Osteoblast (primary cell): Measurements from ENCODE around the gene RYR3. TPM values are rescaled to one million over a fixed set of nuclear protein-coding genes. Genes with fewer than 3 reads are reported as not detected.

ENCODE experiments used
- DNase-seq: peaks from one replicate; pipeline ENCODE4 v3.0.0; 2011; ENCODE audit warnings: low spot score, mixed read lengths; ENCODE audit not compliant: insufficient read length; ENCODE audit errors: missing footprints
- H2AFZ ChIP-seq: 2 replicates; pipeline ENCODE4 v1.6.0; 2011; ENCODE audit warnings: mild to moderate bottlenecking, low read length
- H3K27ac ChIP-seq: 2 replicates; pipeline ENCODE4 v1.5.1; 2011; ENCODE audit warnings: mild to moderate bottlenecking, low read depth, low read length, moderate library complexity
- H3K27me3 ChIP-seq: 2 replicates; pipeline ENCODE4 v1.6.0; 2012; ENCODE audit warnings: mild to moderate bottlenecking, control low read depth, inconsistent platforms, low read length, moderate library complexity; ENCODE audit not compliant: insufficient read depth
- H3K36me3 ChIP-seq: 2 replicates; pipeline ENCODE4 v1.5.1; 2011; ENCODE audit warnings: mild to moderate bottlenecking, low read length, control low read depth, moderate library complexity; ENCODE audit not compliant: insufficient read depth
- H3K4me1 ChIP-seq: 2 replicates; pipeline ENCODE4 v1.5.1; 2011; ENCODE audit warnings: mild to moderate bottlenecking, low read length, control low read depth, moderate library complexity; ENCODE audit not compliant: insufficient read depth
- H3K4me2 ChIP-seq: 2 replicates; pipeline ENCODE4 v1.6.0; 2011; ENCODE audit warnings: mild to moderate bottlenecking, low read length; ENCODE audit not compliant: insufficient read depth
- H3K4me3 ChIP-seq: fragments of 200-600 bp; sonication (generic); 3 replicates; pipeline ENCODE4 v1.5.1; 2012; ENCODE audit warnings: mild to moderate bottlenecking, low read length, inconsistent platforms; ENCODE audit not compliant: insufficient read depth
- H3K79me2 ChIP-seq: 2 replicates; pipeline ENCODE4 v1.6.0; 2012; ENCODE audit warnings: mild to moderate bottlenecking, low read length, control low read depth, inconsistent platforms; ENCODE audit not compliant: insufficient read depth
- H3K9me3 ChIP-seq: 2 replicates; pipeline ENCODE4 v1.5.1; 2011; ENCODE audit warnings: low read depth, low read length, control low read depth
- H4K20me1 ChIP-seq: 2 replicates; pipeline ENCODE4 v1.6.0; 2012; ENCODE audit warnings: mild to moderate bottlenecking, low read length, control low read depth; ENCODE audit not compliant: insufficient read depth
- CTCF ChIP-seq: IDR thresholded peaks from 2 replicates; pipeline ENCODE4 v1.5.1; 2011; ENCODE audit warnings: mild to moderate bottlenecking, low read depth, low read length, moderate library complexity; ENCODE audit errors: extremely low read depth
- total RNA-seq: library from RNA; depleted of rRNA; stranded (reverse); fragments of >200 nt; gene quantifications from 2 replicates; pipeline ENCODE4 v1.2.3, GENCODE V29; 2012

Gene RYR3
- total RNA-seq, 1 donor, result not detected

GRCh38 chr15:33458421-33458820 lies 147.7 kb downstream of the RYR3 start:
- no peaks in the 10 kb centered on the region for H4K20me1 ChIP-seq
- DNase-seq, result no peak
- no peaks in the 10 kb centered on the region for H3K79me2 ChIP-seq
- H3K9me3 ChIP-seq, result no peaks in the 10 kb centered on the region
- H3K27ac ChIP-seq, result no peak overlapping the region
- H3K4me2 ChIP-seq, result no peak overlapping the region
- no peak overlapping the region for H3K4me3 ChIP-seq
- H3K36me3 ChIP-seq, result no peaks in the 10 kb centered on the region
- H2AFZ ChIP-seq, result no peak overlapping the region
- TF ChIP-seq CTCF, result no peak
- no peaks in the 10 kb centered on the region for H3K4me1 ChIP-seq
- H3K27me3 ChIP-seq, result no peaks in the 10 kb centered on the region

- H3K36me3 ChIP-seq, result no peaks in the 10 kb centered on the region
- no peak overlapping the region for H3K4me2 ChIP-seq
- H3K9me3 ChIP-seq, result no peaks in the 10 kb centered on the region
- no peaks in the 10 kb centered on the region for H3K27me3 ChIP-seq
- no peaks in the 10 kb centered on the region for H3K4me1 ChIP-seq
- no peak overlapping the region for H3K27ac ChIP-seq
- no peak for TF ChIP-seq CTCF
- H2AFZ ChIP-seq, result no peak overlapping the region
- H3K79me2 ChIP-seq, result no peaks in the 10 kb centered on the region
- H3K4me3 ChIP-seq, result no peak overlapping the region
- H4K20me1 ChIP-seq, result no peaks in the 10 kb centered on the region
- DNase-seq, result no peak
Measured at GRCh38 chr15:33460166-33460805, 149.5 kb downstream of the RYR3 start.

GRCh38 chr15:33461671-33462070 lies 150.9 kb downstream of the RYR3 start:
- DNase-seq, result no peak
- Histone ChIP-seq H3K4me1 (no peaks in the 10 kb centered on the region), H2AFZ (no peak overlapping the region), H3K4me2 (no peak overlapping the region), H3K27me3 (no peaks in the 10 kb centered on the region), H3K27ac (no peak overlapping the region), H3K9me3 (no peaks in the 10 kb centered on the region), H3K79me2 (no peaks in the 10 kb centered on the region), H4K20me1 (no peaks in the 10 kb centered on the region), H3K36me3 (no peaks in the 10 kb centered on the region), H3K4me3 (no peak overlapping the region)
- TF ChIP-seq CTCF, result no peak

- Histone ChIP-seq H3K27me3 (no peaks in the 10 kb centered on the region), H3K79me2 (no peaks in the 10 kb centered on the region), H3K36me3 (no peaks in the 10 kb centered on the region), H3K27ac (no peak overlapping the region), H2AFZ (no peak overlapping the region), H4K20me1 (no peaks in the 10 kb centered on the region), H3K4me2 (no peak overlapping the region), H3K4me3 (no peak overlapping the region), H3K4me1 (no peaks in the 10 kb centered on the region), H3K9me3 (no peaks in the 10 kb centered on the region)
- no peak for TF ChIP-seq CTCF
- no peak for DNase-seq
Measured at GRCh38 chr15:33467146-33467815, 156.5 kb downstream of the RYR3 start.
